Measurements from ENCODE around the gene MDFI. TPM values are rescaled to one million over a fixed set of nuclear protein-coding genes. Genes with fewer than 3 reads are reported as not detected.

MDFI gene
- polyA plus RNA-seq, 2 of the 4 experiments (the other 2 are of a cell fraction): 0.06 to 0.30 TPM

DNA sequence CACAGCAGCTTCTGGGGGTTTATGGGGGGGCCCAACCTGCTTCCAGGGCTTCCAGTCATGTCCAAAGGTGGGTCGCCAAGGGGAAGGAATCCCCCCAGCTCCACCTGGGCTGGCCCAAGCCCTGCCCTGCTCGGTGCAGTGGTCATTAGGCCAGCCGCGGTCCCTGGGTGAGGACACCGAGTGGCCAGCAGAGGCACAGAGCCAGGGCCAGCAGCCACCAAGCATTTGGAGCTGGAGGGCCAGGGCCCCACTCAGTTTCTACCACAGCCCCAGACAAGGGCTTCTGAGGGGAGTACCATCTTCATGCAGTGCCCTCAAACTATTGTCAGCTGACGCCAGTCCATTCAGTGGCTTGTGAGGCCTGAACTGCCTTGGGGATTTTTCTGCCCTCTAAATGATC lies 57.6 kb downstream of the MDFI start:
- TF ChIP-seq EHF (CRISPR knock-in tag; IDR thresholded peaks at IDR 0.05): no peak
- no peak for TF ChIP-seq CHD2 (IDR thresholded peaks at IDR 0.05; ENCODE audit: low read length, partially characterized antibody)
- TF ChIP-seq HOXB13 (CRISPR knock-in tag; IDR thresholded peaks at IDR 0.05; ENCODE audit: low read depth): no peak
- no peak for TF ChIP-seq ZNF302 (CRISPR knock-in tag; IDR thresholded peaks at IDR 0.05)
- no peak for TF ChIP-seq JUNB (IDR thresholded peaks at IDR 0.05)
- no peak for TF ChIP-seq RFX5 (IDR thresholded peaks at IDR 0.05)
- TF ChIP-seq, protein P1, sequence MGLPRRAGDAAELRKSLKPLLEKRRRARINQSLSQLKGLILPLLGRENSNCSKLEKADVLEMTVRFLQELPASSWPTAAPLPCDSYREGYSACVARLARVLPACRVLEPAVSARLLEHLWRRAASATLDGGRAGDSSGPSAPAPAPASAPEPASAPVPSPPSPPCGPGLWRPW (IDR thresholded peaks at IDR 0.05): no peak
- no peak for TF ChIP-seq JUN (IDR thresholded peaks at IDR 0.05)
- no peak for TF ChIP-seq ESRRA (IDR thresholded peaks at IDR 0.05; ENCODE audit: borderline replicate concordance, low read length)
- no peak for TF ChIP-seq FOSB (CRISPR knock-in tag; IDR thresholded peaks at IDR 0.05)
- no peak for TF ChIP-seq NR3C1 (IDR thresholded peaks at IDR 0.05)
- TF ChIP-seq ZSCAN20 (CRISPR knock-in tag; IDR thresholded peaks at IDR 0.05): no peak
- no peak for TF ChIP-seq MYC (IDR thresholded peaks at IDR 0.05; ENCODE audit: borderline replicate concordance, low read length)
- Histone ChIP-seq H3K4me1 (no peaks in the 10 kb centered on the region), H3K4me2 (no peak overlapping the region), H3K27ac (no peak overlapping the region), H3K9me3 (no peaks in the 10 kb centered on the region), H3K4me3 (no peak overlapping the region)
- FAIRE-seq (no peak), DNase-seq (ENCODE audit: low read depth in 1 of 2, low spot score in 1 of 2) (no peak), ATAC-seq (no peak)
- WGBS (ENCODE audit: missing lambda C conversion rate): 80% methylated on average over 1 of the region's 6 CpGs
- CTCF ChIA-PET: interaction anchor here (1.2 to 4.9 kb wide), 3 partner anchors 10 to 38 kb away, joined by 3 to 32 read pairs (median 31); no protein-coding TSS in a partner anchor
- POLR2A ChIA-PET: no interaction called here

DNA sequence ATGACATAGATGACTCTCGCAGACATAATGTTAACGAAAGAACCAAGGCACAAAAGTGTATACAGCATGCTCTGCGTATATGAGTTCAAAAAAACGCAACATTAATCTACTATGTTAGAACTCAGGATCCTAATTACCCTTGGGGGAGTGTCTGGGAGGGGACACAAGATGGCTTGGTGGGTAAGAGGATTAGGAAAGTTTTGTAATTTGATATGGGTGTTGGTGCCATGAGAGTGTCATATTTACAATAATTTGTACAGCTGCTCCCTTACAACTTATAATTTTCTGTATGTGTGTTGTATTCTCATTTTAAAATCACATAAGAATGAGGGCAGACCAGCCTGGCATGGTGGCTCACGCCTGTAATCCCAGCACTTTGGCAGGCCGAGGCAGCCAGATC lies 58.5 kb downstream of the MDFI start:
- POLR2A ChIA-PET: no interaction called here
- no peak overlapping the region for H3K27ac ChIP-seq
- DNase-seq (ENCODE audit: low read depth in 1 of 2, low spot score in 1 of 2): no peak
- no peak overlapping the region for H3K4me2 ChIP-seq
- no peaks in the 10 kb centered on the region for H3K9me3 ChIP-seq
- no peaks in the 10 kb centered on the region for H3K4me1 ChIP-seq
- 87% methylated on average over 6 of the region's 6 CpGs for WGBS (ENCODE audit: missing lambda C conversion rate)
- no peak for ATAC-seq
- no peak for FAIRE-seq
- CTCF ChIA-PET: interaction anchor here (1.2 kb wide), 1 partner anchor 35 kb away, joined by 4 read pairs; no protein-coding TSS in a partner anchor
- TF ChIP-seq EHF (CRISPR knock-in tag; IDR thresholded peaks at IDR 0.05) (no peak), TP53 (CRISPR knock-in tag; IDR thresholded peaks at IDR 0.05) (no peak), RAD21 (conservative IDR thresholded peaks at IDR 0.05 in 1 of 2, IDR thresholded peaks at IDR 0.05 in 1 of 2) (no peak), NFE2L2 (conservative IDR thresholded peaks at IDR 0.05; ENCODE audit: low read length) (no peak), POLR2AphosphoS2 (conservative IDR thresholded peaks at IDR 0.05; ENCODE audit: low read length) (no peak), EHMT2 (IDR thresholded peaks at IDR 0.05; ENCODE audit: low read depth) (no peak)
- TF ChIP-seq, protein P2, sequence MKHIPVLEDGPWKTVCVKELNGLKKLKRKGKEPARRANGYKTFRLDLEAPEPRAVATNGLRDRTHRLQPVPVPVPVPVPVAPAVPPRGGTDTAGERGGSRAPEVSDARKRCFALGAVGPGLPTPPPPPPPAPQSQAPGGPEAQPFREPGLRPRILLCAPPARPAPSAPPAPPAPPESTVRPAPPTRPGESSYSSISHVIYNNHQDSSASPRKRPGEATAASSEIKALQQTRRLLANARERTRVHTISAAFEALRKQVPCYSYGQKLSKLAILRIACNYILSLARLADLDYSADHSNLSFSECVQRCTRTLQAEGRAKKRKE (CRISPR knock-in tag; IDR thresholded peaks at IDR 0.05; ENCODE audit: low read depth): no peak
- no peak overlapping the region for H3K4me3 ChIP-seq

DNA sequence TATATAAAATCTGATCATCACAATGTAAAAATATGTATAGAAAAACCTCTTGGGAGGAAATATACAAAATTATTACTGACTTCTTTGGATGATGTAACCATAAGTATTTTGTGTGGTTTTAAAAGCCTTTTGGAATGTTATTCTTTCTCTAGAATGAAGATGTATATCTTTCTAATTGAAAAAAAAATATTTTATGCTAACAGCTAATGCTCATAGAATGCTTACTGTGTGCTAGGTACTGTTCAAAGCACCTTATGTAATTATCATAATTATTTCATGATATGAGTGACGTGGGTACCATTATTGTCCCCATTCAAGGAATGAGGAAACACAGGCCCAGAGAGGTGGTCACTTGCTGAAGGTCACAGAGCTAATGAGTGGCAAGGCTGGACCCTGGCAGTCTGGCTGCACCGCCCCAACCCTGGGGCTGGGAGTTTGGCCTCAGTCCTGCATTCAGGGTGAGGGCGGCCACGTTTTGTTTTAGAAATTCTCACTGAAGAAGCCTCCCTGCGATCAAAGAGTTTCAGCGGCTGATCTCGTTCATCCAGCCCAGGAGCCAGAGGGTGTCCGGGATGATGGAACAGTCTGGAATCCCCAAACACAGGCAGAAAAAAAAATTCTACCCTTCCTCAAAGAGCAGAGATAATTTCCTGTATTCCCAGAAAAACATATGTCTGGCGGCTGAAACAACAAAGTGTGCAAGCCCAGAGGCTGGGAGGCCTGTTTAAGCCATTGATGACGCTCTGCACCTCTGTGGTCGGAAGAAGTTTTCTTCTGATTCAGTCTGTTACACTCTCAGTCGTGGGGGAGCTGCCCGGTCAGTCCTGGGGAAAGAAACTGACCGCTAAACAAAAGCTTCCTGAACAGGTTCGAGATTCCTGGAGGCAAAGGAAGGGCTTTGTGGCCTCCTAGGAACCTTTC lies 59.9 kb downstream of the MDFI start:
- no peak for TF ChIP-seq CHD4 (IDR thresholded peaks at IDR 0.05; ENCODE audit: borderline replicate concordance)
- no peak for TF ChIP-seq NFE2L2 (conservative IDR thresholded peaks at IDR 0.05; ENCODE audit: low read length)
- no peak for TF ChIP-seq ZFP36 (IDR thresholded peaks at IDR 0.05; ENCODE audit: borderline replicate concordance, partially characterized antibody)
- TF ChIP-seq CBX8 (IDR thresholded peaks at IDR 0.05): no peak
- TF ChIP-seq, protein P3, sequence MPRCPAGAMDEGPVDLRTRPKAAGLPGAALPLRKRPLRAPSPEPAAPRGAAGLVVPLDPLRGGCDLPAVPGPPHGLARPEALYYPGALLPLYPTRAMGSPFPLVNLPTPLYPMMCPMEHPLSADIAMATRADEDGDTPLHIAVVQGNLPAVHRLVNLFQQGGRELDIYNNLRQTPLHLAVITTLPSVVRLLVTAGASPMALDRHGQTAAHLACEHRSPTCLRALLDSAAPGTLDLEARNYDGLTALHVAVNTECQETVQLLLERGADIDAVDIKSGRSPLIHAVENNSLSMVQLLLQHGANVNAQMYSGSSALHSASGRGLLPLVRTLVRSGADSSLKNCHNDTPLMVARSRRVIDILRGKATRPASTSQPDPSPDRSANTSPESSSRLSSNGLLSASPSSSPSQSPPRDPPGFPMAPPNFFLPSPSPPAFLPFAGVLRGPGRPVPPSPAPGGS (IDR thresholded peaks at IDR 0.05): no peak
- no peak for TF ChIP-seq EHMT2 (IDR thresholded peaks at IDR 0.05; ENCODE audit: low read depth)
- no peak for TF ChIP-seq BHLHE40 (IDR thresholded peaks at IDR 0.05; ENCODE audit: low read depth, low read length)
- WGBS (ENCODE audit: missing lambda C conversion rate): 84% methylated on average over 15 of the region's 15 CpGs
- FAIRE-seq (no peak), ATAC-seq (no peak), DNase-seq (ENCODE audit: low read depth in 1 of 2, low spot score in 1 of 2) (no peak)
- no peak overlapping the region for H3K27ac ChIP-seq
- H3K4me3 ChIP-seq: no peak overlapping the region
- no peak overlapping the region for H3K4me2 ChIP-seq
- H3K9me3 ChIP-seq: no peaks in the 10 kb centered on the region
- no peaks in the 10 kb centered on the region for H3K4me1 ChIP-seq
- CTCF ChIA-PET: interaction anchor here (1.2 kb wide), 1 partner anchor 36 kb away, joined by 4 read pairs; no protein-coding TSS in a partner anchor
- POLR2A ChIA-PET: no interaction called here
